ENCODE measurements around the gene GGT5. TPM values are rescaled to one million over a fixed set of nuclear protein-coding genes. Genes with fewer than 3 reads are reported as not detected.

GGT5 gene
- total and polyA plus RNA-seq, 2 of the 13 experiments (the other 11 are each of a cell fraction or from before 2014, with no cell fraction given) = 0.69 to 3.1 TPM

DNA sequence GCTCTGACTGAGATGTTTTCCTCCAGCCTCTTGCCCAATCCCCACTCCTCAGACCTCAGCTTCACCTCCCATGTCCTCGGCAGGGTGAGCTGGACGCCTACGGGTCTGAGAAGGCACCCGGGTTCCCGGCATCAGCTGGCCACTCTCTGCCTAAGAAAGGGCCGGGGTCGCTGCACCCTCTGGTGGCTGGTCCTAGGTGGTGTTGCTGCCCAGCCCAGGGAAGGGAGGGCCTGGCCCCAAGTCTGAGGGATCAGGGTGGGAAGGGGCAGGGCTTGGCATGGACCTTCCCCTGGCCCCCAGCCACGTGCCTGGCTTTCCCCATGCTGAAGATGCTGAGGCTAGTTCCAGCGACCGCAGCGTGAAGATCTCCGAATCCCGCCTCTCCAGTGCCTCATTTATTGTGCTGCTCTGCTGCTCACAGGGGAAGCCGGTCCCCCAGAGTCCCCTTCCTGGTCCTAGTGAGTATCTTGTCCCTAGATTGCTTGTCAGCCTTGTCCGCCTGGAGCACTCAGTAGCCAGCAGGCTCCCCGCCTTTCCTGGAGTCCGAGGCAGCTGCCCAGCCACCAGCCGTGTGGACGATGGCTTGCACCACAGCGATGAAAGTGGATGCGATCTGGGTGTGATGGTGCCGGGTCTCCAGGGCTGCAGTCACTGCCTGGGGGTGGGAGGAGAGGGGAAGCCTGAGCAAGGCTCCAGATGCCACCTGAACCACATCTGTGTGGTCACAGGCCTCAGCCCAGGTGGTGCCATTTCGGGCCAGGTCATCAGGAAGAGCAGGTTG, 2.9 kb upstream of the GGT5 start (continued):
- TF ChIP-seq TRIM22 (IDR thresholded peaks at IDR 0.05) (no peak), ZNF460 (CRISPR knock-in tag; IDR thresholded peaks at IDR 0.05; ENCODE audit: borderline replicate concordance) (no peak), SALL1 (CRISPR knock-in tag; IDR thresholded peaks at IDR 0.05) (0 out of 2 replicates have a peak, but pooled peaks have one; percentile 18), NFRKB (IDR thresholded peaks at IDR 0.05) (no peak), MAFK (conservative IDR thresholded peaks at IDR 0.05 in 1 of 2, IDR thresholded peaks at IDR 0.05 in 1 of 2; ENCODE audit: low read length in 2 of 2) (no peak), ZNF639 (CRISPR knock-in tag; conservative IDR thresholded peaks at IDR 0.05) (no peak), ZNF337 (CRISPR knock-in tag; IDR thresholded peaks at IDR 0.05; ENCODE audit: borderline replicate concordance, low read depth) (0 out of 2 replicates have a peak, but pooled peaks have one; percentile 30), MTA1 (CRISPR knock-in tag; IDR thresholded peaks at IDR 0.05; ENCODE audit: borderline replicate concordance) (no peak), CBX1 (IDR thresholded peaks at IDR 0.05; ENCODE audit: low read depth) (no peak), ARHGAP35 (CRISPR knock-in tag; IDR thresholded peaks at IDR 0.05; ENCODE audit: borderline replicate concordance) (no peak), TAF1 (CRISPR knock-in tag; IDR thresholded peaks at IDR 0.05) (no peak), GATA4 (IDR thresholded peaks at IDR 0.05; ENCODE audit: borderline replicate concordance, low read depth) (no peak), ARNTL (CRISPR knock-in tag; IDR thresholded peaks at IDR 0.05) (no peak), XRCC5 (optimal IDR thresholded peaks at IDR 0.05; ENCODE audit: low read length) (peak; percentile 87), ZGPAT (CRISPR knock-in tag; IDR thresholded peaks at IDR 0.05) (0 out of 2 replicates have a peak, but pooled peaks have one; percentile 26), CC2D1A (CRISPR knock-in tag; IDR thresholded peaks at IDR 0.05) (no peak), ZSCAN29 (CRISPR knock-in tag; conservative IDR thresholded peaks at IDR 0.05) (no peak)
- TF ChIP-seq, protein P1, sequence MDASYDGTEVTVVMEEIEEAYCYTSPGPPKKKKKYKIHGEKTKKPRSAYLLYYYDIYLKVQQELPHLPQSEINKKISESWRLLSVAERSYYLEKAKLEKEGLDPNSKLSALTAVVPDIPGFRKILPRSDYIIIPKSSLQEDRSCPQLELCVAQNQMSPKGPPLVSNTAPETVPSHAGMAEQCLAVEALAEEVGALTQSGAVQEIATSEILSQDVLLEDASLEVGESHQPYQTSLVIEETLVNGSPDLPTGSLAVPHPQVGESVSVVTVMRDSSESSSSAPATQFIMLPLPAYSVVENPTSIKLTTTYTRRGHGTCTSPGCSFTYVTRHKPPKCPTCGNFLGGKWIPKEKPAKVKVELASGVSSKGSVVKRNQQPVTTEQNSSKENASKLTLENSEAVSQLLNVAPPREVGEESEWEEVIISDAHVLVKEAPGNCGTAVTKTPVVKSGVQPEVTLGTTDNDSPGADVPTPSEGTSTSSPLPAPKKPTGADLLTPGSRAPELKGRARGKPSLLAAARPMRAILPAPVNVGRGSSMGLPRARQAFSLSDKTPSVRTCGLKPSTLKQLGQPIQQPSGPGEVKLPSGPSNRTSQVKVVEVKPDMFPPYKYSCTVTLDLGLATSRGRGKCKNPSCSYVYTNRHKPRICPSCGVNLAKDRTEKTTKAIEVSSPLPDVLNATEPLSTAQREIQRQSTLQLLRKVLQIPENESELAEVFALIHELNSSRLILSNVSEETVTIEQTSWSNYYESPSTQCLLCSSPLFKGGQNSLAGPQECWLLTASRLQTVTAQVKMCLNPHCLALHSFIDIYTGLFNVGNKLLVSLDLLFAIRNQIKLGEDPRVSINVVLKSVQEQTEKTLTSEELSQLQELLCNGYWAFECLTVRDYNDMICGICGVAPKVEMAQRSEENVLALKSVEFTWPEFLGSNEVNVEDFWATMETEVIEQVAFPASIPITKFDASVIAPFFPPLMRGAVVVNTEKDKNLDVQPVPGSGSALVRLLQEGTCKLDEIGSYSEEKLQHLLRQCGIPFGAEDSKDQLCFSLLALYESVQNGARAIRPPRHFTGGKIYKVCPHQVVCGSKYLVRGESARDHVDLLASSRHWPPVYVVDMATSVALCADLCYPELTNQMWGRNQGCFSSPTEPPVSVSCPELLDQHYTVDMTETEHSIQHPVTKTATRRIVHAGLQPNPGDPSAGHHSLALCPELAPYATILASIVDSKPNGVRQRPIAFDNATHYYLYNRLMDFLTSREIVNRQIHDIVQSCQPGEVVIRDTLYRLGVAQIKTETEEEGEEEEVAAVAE (CRISPR knock-in tag; IDR thresholded peaks at IDR 0.05; ENCODE audit: borderline replicate concordance) = no peak
- TF ChIP-seq, protein P2, sequence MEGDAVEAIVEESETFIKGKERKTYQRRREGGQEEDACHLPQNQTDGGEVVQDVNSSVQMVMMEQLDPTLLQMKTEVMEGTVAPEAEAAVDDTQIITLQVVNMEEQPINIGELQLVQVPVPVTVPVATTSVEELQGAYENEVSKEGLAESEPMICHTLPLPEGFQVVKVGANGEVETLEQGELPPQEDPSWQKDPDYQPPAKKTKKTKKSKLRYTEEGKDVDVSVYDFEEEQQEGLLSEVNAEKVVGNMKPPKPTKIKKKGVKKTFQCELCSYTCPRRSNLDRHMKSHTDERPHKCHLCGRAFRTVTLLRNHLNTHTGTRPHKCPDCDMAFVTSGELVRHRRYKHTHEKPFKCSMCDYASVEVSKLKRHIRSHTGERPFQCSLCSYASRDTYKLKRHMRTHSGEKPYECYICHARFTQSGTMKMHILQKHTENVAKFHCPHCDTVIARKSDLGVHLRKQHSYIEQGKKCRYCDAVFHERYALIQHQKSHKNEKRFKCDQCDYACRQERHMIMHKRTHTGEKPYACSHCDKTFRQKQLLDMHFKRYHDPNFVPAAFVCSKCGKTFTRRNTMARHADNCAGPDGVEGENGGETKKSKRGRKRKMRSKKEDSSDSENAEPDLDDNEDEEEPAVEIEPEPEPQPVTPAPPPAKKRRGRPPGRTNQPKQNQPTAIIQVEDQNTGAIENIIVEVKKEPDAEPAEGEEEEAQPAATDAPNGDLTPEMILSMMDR (CRISPR knock-in tag; IDR thresholded peaks at IDR 0.05) = peak; percentile 97

Measured in HepG2 (cell line).